Stimulated activated CD8-positive, alpha-beta memory T cell treated with anti-CD3 and anti-CD28 coated beads, Interleukin-4, amount 100 ng/mL, for 24 hours (primary cell): ENCODE results near the gene FBXO28.

Experiments
- DNase-seq: peaks from one replicate; pipeline ENCODE4 v3.0.0-alpha.2; 2020; ENCODE audit warnings: low read depth

Gene FBXO28

GRCh38 chr1:224095867-224096266 lies 18.0 kb upstream of the FBXO28 start:
- DNase-seq, result no peak

DNA sequence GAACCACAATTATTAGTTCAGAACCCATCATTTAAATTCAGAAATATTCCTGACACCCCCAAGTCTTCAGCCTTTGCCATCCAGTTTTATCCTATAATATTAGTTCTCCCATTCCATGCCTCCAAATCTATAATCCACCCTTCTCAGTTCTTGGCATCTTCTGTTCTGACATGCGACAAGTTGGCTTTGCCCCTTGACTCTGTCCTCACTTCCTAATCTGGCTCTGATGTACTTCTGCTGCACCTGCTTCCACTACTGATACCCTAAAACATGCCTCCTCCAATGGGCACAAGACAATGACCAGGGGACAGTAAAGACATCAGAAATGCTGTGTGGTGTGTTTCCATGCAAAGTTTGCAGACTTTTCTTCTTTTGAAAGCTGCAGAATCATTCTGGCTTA lies 17.1 kb upstream of the FBXO28 start:
- no peak for DNase-seq

DNA sequence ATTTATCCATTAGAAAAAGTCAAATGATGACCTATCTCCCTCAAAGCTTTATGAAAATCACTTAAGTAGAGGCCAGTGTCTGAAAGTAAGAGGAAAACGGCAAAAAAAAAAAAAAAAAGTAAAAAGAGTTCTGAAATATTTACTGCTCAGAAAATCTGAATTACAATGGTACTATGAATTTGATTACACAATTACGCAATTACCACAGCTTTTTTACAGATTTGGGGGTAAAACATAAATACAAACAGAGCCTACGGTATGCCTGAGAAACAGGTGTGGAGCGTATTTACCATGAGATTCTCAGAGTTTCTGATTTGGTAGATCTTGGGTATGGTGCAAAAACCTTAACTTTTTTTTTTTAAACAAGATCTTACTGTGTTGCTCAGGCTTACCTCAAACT lies 15.9 kb upstream of the FBXO28 start:
- DNase-seq, result no peak

GRCh38 chr1:224106568-224107281 lies 7.2 kb upstream of the FBXO28 start:
- no peak for DNase-seq

GRCh38 chr1:224107282-224107625 lies 6.7 kb upstream of the FBXO28 start:
- DNase-seq, result no peak

DNA sequence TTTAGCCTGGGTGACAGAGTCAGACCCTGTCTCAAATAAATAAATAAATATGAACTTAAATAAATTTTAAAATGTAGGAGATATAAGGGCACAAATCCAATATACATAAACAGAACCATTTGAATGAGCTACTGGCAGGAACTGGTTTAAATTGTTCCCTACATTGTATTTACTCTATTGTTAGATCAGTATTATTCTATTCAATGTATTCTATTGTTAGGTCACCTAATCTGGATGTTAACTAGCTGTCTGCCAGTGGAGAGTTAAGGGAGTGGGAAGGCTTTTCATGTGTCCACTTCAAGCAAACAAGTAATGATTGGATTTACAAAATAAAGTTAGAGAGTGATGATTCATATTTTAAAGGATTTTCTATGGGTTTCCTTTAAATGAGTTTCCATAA lies 4.9 kb upstream of the FBXO28 start:
- no peak for DNase-seq

DNA sequence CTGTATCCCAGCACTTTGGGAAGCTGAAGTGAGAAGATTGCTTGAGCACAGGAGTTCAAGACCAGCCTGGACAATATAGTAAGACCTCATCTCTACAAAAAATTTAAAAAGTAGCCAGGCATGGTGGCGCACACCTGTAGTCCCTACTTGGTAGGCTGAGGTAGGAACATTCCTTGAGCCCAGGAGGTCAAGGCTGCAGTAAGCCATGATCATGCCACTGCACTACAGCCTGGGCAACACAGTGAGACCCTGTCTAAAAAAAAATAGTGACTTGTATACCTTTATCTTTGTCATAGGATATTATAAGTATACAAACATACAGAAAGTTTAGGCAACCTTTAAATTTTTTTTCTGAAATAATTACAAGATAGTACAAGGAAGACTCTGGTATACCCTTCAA lies 3.9 kb upstream of the FBXO28 start:
- DNase-seq, result no peak

DNA sequence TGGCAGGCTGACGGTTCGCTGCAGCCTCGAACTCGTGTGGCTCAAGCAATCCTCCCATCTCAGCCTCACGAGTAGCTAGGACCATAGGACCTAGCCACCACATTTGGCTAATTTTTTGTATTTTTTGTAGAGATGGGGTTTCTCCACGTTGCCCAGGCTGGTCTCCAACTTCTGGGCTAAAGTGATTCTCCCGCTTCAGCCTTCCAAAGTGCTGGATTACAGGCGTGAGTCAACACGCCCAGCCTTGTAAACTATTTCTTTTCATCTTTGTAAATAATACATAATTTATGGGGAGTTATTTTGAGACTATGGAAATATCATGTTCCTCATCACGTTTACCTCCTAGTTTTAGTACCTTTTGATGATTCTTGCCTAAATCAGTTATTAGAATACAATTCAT lies 906 bp upstream of the FBXO28 start:
- DNase-seq, result no peak

GRCh38 chr1:224113545-224113917 lies 380 bp upstream of the FBXO28 start:
- no peak for DNase-seq

GRCh38 chr1:224114787-224115175 lies 870 bp downstream of the FBXO28 start:
- no peak for DNase-seq

DNA sequence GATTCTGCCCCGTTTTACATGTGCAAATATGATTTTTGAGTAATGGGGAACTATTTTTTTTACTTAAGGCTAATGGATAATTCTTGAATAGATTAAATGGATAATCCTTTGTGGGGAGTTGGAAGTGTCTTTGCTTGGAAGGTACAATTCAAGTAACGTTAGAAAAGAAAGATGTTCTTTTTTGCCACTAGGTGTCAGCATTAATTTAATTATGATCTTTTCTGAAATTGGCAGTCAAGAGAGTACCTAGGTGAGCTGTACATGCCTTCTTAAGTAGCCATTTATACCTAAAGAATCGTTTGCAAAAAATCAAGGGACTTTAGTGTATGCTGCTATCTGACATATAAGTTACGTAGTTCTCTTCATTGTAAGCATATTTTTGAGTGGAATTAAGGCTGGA lies 2.2 kb downstream of the FBXO28 start:
- no peak for DNase-seq

- DNase-seq, result no peak
Observed at GRCh38 chr1:224118688-224119087, 4.8 kb downstream of the FBXO28 start.

GRCh38 chr1:224123136-224123535 lies 9.2 kb downstream of the FBXO28 start:
- DNase-seq, result no peak

GRCh38 chr1:224124220-224124619 lies 10.3 kb downstream of the FBXO28 start:
- no peak for DNase-seq

- no peak for DNase-seq
Observed at GRCh38 chr1:224127925-224128819, 14.3 kb downstream of the FBXO28 start.

GRCh38 chr1:224131253-224131652 lies 17.3 kb downstream of the FBXO28 start:
- no peak for DNase-seq

DNA sequence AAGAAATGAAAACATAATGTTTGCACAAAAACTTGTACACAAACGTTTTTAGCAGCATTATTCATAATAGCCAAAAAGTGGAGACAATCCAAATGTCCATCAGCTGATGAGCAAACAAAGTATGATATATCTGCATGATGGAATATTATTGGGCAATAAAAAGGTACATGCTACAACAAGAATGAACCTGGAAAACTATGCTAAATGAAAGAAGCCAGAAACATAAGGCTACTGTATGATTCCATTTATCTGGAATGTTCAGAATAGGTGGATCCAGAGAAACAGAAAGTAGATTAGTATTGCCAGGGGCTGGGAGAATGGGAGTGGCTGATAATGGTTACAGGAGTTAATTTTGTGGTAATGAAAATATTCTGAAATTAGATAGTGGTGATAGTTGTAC lies 19.0 kb downstream of the FBXO28 start:
- no peak for DNase-seq

- no peak for DNase-seq
Observed at GRCh38 chr1:224133741-224134299, 19.9 kb downstream of the FBXO28 start.

DNA sequence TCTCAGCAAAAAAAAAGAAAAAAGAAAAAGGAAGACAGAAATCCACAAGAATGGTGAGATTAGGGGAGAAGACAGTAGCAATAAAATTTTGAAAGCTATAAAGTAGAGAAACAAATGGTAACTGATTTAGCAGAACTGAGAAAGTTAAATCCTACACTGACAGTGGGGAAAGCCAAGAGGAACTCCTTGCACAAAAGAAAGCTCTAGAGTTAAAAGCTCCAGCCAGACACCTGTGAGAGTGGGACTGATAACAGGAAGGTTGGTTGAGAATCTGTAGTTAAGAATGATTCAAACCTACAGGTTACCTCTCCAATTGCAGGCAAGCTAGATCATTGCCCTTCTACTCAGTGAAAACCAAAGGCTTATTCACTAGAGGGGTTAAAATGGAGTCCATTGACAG lies 23.6 kb downstream of the FBXO28 start:
- no peak for DNase-seq

DNA sequence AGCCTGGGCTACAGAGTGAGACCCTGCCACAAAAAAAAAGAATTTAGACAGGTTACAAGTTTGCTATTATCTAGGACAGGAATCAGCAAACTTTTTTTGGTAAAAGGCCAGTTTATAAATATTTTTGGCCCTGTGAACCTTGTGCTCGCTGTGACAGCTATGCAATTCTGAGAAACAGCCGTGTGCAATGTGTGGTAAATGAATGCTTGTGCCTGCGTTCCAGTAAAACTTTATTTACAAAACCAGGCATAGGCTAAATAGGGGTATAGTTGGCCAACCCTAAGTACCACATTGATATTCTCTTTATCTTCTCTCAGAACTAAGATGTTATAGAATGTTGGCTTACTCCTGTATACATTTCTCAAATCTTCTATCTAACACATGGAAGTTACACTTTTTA lies 24.3 kb downstream of the FBXO28 start:
- no peak for DNase-seq

DNA sequence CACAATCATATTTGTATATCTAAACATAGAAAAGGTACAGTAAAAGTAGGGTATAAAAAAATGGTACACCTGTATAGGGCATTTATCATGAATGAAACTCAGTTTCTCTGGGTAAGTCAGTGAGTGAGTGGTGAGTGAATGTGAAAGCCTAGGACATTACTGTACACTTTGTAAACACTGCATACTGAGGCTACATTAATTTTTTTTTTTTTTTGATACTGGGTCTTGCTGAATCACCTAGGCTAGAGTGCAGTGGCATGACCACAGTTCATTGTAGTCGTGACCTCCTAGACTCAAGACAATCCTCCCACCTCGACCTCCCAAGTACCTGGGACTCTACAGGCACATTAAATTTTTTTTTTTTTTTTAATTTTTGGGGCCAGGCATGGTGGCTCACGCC lies 27.8 kb downstream of the FBXO28 start:
- DNase-seq, result no peak

DNA sequence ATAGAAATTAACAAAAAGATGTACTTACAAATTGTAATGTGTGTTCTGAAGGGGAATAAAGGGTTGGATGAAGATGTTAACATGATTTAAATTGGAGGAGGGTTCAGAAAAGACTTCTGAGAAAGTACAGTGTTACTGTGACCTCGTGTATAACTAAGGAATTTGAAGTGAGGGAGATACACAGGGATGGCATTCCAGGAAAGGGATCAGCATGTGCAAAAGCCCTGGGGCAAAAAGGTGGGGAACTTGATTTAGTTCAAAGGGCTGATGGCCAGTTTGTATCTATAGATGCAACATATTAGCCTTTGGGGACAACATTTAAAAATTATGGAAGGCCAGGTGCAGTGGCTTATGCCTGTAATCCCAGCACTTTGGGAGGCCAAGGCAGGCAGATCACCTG lies 35.8 kb downstream of the FBXO28 start:
- DNase-seq, result no peak

- no peak for DNase-seq
Observed at GRCh38 chr1:224151117-224151516, 37.2 kb downstream of the FBXO28 start.
